GM23338 (cell line): ENCODE results near the gene TMEM33. TPM values are rescaled to one million over a fixed set of nuclear protein-coding genes. Genes with fewer than 3 reads are reported as not detected.

Source experiments
- ATAC-seq: fragments of 200-7000 bp; cut with Tn5 transposase; 3 replicates; pipeline ENCODE4 v1.9.1; 2020
- DNase-seq: peaks from one replicate; pipeline ENCODE4 v3.0.0-alpha.2; 2015; ENCODE audit warnings: low spot score
- H2AFZ ChIP-seq: fragments of 200-600 bp; sonication (generic); 2 replicates; pipeline ENCODE4 v1.8.0; 2016; ENCODE audit warnings: antibody characterized with exemption, mild to moderate bottlenecking, moderate library complexity
- H3F3A ChIP-seq: fragments of 200-600 bp; sonication (generic); replicated peaks from 2 replicates; pipeline ENCODE4 v1.8.0; 2017; ENCODE audit warnings: antibody characterized with exemption, mixed run types, low read depth
- H3K27ac ChIP-seq: fragments of 200-600 bp; sonication (generic); 2 replicates; pipeline ENCODE4 v1.6.1; 2016; ENCODE audit warnings: low read depth
- H3K27me3 ChIP-seq: fragments of 200-600 bp; sonication (generic); 2 replicates; pipeline ENCODE4 v1.8.0; 2016; ENCODE audit warnings: mild to moderate bottlenecking, mixed run types, moderate library complexity; ENCODE audit not compliant: insufficient read depth
- H3K36me3 ChIP-seq: fragments of 200-600 bp; sonication (generic); 2 replicates; pipeline ENCODE4 v1.8.0; 2016; ENCODE audit warnings: mild to moderate bottlenecking; ENCODE audit not compliant: insufficient read depth
- H3K4me1 ChIP-seq: fragments of 200-600 bp; sonication (generic); 2 replicates; pipeline ENCODE4 v1.8.0; 2016; ENCODE audit warnings: mild to moderate bottlenecking, moderate library complexity; ENCODE audit not compliant: insufficient read depth
- H3K4me2 ChIP-seq: fragments of 200-600 bp; sonication (generic); 2 replicates; pipeline ENCODE4 v1.7.1; 2017; ENCODE audit warnings: mixed run types
- H3K4me3 ChIP-seq: fragments of 200-600 bp; sonication (generic); 2 replicates; pipeline ENCODE4 v1.6.1; 2016; ENCODE audit warnings: mixed run types
- H3K79me2 ChIP-seq: fragments of 200-600 bp; sonication (generic); replicated peaks from 2 replicates; pipeline ENCODE4 v1.8.0; 2017; ENCODE audit warnings: mild to moderate bottlenecking; ENCODE audit not compliant: insufficient read depth
- H3K9me2 ChIP-seq: fragments of 200-600 bp; sonication (generic); 2 replicates; pipeline ENCODE4 v1.8.0; 2017; ENCODE audit not compliant: insufficient read depth
- H4K20me1 ChIP-seq: fragments of 200-600 bp; sonication (generic); replicated peaks from 2 replicates; pipeline ENCODE4 v1.8.0; 2017; ENCODE audit warnings: mild to moderate bottlenecking; ENCODE audit not compliant: insufficient read depth
- H3K27ac Mint-ChIP-seq: 2 replicates; pipeline ENCODE4 v1.8.0; 2020; ENCODE audit warnings: inconsistent platforms, mild to moderate bottlenecking, moderate library complexity, mixed read lengths
- H3K27me3 Mint-ChIP-seq: 3 replicates; pipeline ENCODE4 v1.8.0; 2022; ENCODE audit warnings: low read depth, mild to moderate bottlenecking, moderate library complexity, mixed read lengths, inconsistent platforms; ENCODE audit not compliant: insufficient read depth, poor library complexity
- H3K36me3 Mint-ChIP-seq: 3 replicates; pipeline ENCODE4 v1.8.0; 2021; ENCODE audit warnings: low read depth, mild to moderate bottlenecking, inconsistent platforms, moderate library complexity, mixed read lengths
- H3K4me1 Mint-ChIP-seq: 3 replicates; pipeline ENCODE4 v1.8.0; 2020; ENCODE audit warnings: mild to moderate bottlenecking, inconsistent platforms, mixed read lengths
- H3K4me3 Mint-ChIP-seq: 3 replicates; pipeline ENCODE4 v1.8.0; 2021; ENCODE audit warnings: moderate library complexity, mild to moderate bottlenecking, inconsistent platforms, mixed read lengths
- H3K9me3 Mint-ChIP-seq: 3 replicates; pipeline ENCODE4 v1.8.0; 2020; ENCODE audit warnings: moderate library complexity, mild to moderate bottlenecking, inconsistent platforms, mixed read lengths
- CREB1 ChIP-seq: fragments of 250-450 bp; sonication (Bioruptor Pico); IDR thresholded peaks from 2 replicates; pipeline ENCODE4 v1.5.0; 2020; ENCODE audit warnings: low read depth, mild to moderate bottlenecking, moderate library complexity
- CTCF ChIP-seq, 2 experiments: fragments of 200-600 bp in 1 of 2; sonication (generic) in 1 of 2; conservative IDR thresholded peaks; 2 replicates each; pipeline versions ENCODE4 v1.5.1 to v1.6.1; 2016 to 2017; ENCODE audit warnings: antibody characterized with exemption in 2 of 2, low read depth in 2 of 2, mild to moderate bottlenecking in 2 of 2, moderate library complexity in 1 of 2
- ETS1 ChIP-seq: IDR thresholded peaks from 2 replicates; pipeline ENCODE4 v1.6.1; 2016; ENCODE audit warnings: antibody characterized with exemption
- EZH2 ChIP-seq: fragments of 200-600 bp; sonication (generic); IDR thresholded peaks from one replicate; pipeline ENCODE4 v1.8.0; 2017; ENCODE audit warnings: antibody characterized with exemption, mild to moderate bottlenecking, low read depth; ENCODE audit not compliant: unreplicated experiment
- EZH2phosphoT487 ChIP-seq: fragments of 200-600 bp; sonication (generic); IDR thresholded peaks from one replicate; pipeline ENCODE4 v1.8.1; 2018; ENCODE audit warnings: antibody characterized with exemption; ENCODE audit not compliant: unreplicated experiment
- JUNB ChIP-seq: IDR thresholded peaks from one replicate; pipeline ENCODE4 v1.6.1; 2016; ENCODE audit warnings: antibody characterized with exemption; ENCODE audit not compliant: unreplicated experiment
- NANOG ChIP-seq: IDR thresholded peaks from 2 replicates; pipeline ENCODE4 v1.6.1; 2016; ENCODE audit warnings: antibody characterized with exemption, borderline replicate concordance
- POLR2AphosphoS5 ChIP-seq: IDR thresholded peaks from 2 replicates; pipeline ENCODE4 v1.6.1; 2016; ENCODE audit warnings: antibody characterized with exemption, low read depth
- REST ChIP-seq: IDR thresholded peaks from one replicate; pipeline ENCODE4 v1.6.1; 2018; ENCODE audit warnings: antibody characterized with exemption; ENCODE audit not compliant: unreplicated experiment
- STAT1 ChIP-seq: IDR thresholded peaks from one replicate; pipeline ENCODE4 v1.6.1; 2016; ENCODE audit warnings: antibody characterized with exemption; ENCODE audit not compliant: unreplicated experiment
- ZNF114 ChIP-seq: fragments of 250-450 bp; sonication (Bioruptor Pico); IDR thresholded peaks from 2 replicates; pipeline ENCODE4 v1.5.0; 2020; ENCODE audit warnings: mild to moderate bottlenecking, moderate library complexity
- ZNF331 ChIP-seq: fragments of 250-450 bp; sonication (Bioruptor Pico); IDR thresholded peaks from 2 replicates; pipeline ENCODE4 v1.5.0; 2020; ENCODE audit warnings: low read depth, mild to moderate bottlenecking, moderate library complexity
- ZNF462 ChIP-seq: fragments of 250-450 bp; sonication (Bioruptor Pico); IDR thresholded peaks from 2 replicates; pipeline ENCODE4 v1.5.0; 2020; ENCODE audit warnings: mild to moderate bottlenecking, moderate library complexity
- polyA plus RNA-seq: library from polyadenylated mRNA; unstranded; fragments of >200 nt; fragmentation: Nextera tagmentation; extraction: Ambion mirVana; gene quantifications from 2 replicates; pipeline ENCODE4 v1.2.1, GENCODE V29; 2016
- total RNA-seq: library from RNA; depleted of rRNA; stranded (reverse); fragments of >200 nt; shearing (Covaris generic); gene quantifications from 2 replicates; pipeline ENCODE4 v1.2.3, GENCODE V29; 2014

The TMEM33 gene
- total and polyA plus RNA-seq, 2 experiments from 2014 or later: 46.2 to 117 TPM

- H3K4me3 Mint-ChIP-seq: no peak overlapping the region
- no peaks in the 10 kb centered on the region for H3K4me1 ChIP-seq
- H3K27ac Mint-ChIP-seq: no peak overlapping the region
- H3K36me3 Mint-ChIP-seq: peaks cover 59% of the 10 kb centered on the region
- H3K27me3 ChIP-seq: no peaks in the 10 kb centered on the region
- H3K4me2 ChIP-seq: no peak overlapping the region
- no peaks in the 10 kb centered on the region for H3K27me3 Mint-ChIP-seq
- H4K20me1 ChIP-seq: peaks cover 2% of the 10 kb centered on the region; the same call in 1 of the 2 replicates
- no peak overlapping the region for H3K4me3 ChIP-seq
- no peaks in the 10 kb centered on the region for H3K9me3 Mint-ChIP-seq
- H3K79me2 ChIP-seq: no peaks in the 10 kb centered on the region; the same call in none of the 2 replicates
- TF ChIP-seq EZH2 (no peak), ZNF114 (CRISPR knock-in tag) (no peak), CREB1 (no peak), NANOG (no peak), REST (no peak), ETS1 (no peak), STAT1 (no peak), EZH2phosphoT487 (no peak), ZNF331 (CRISPR knock-in tag) (no peak), POLR2AphosphoS5 (no peak), ZNF462 (CRISPR knock-in tag) (no peak), CTCF (conservative IDR thresholded peaks at IDR 0.05; ENCODE audit: low read depth in 2 of 2) (no peak), JUNB (no peak)
- peaks cover 2% of the 10 kb centered on the region; the same call in 2 of the 3 replicates for H3K4me1 Mint-ChIP-seq
- no peak for DNase-seq
- H3K27ac ChIP-seq: no peak overlapping the region
- peaks cover 41% of the 10 kb centered on the region for H3K36me3 ChIP-seq
- no peak overlapping the region for H2AFZ ChIP-seq
- no peaks in the 10 kb centered on the region for H3F3A ChIP-seq
- no peak for ATAC-seq
- H3K9me2 ChIP-seq: no peaks in the 10 kb centered on the region
Measured at GRCh38 chr4:41949531-41949930, 14.3 kb downstream of the TMEM33 start.
